ENCODE data around the gene HACD1.

Gene HACD1

DNA sequence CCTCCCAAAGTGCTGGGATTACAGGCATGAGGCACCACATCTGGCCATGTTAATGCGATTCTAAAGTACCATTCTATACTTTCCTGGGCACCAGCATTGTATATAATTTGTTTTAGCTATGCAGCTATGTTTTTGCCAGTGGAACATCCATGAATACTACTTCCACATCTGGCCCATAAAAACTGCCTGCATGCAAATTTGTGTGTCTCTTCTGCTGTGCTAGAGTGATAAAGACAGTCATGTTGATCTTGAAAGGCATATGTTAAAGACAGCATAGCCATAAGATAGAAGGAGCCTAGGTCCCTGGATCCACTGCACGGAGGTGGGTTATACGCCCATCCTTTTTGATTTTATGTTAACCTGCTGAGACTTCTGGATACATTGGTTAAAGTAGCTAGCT, 52.3 kb downstream of the HACD1 start:
- DNase-seq, result no peak

DNA sequence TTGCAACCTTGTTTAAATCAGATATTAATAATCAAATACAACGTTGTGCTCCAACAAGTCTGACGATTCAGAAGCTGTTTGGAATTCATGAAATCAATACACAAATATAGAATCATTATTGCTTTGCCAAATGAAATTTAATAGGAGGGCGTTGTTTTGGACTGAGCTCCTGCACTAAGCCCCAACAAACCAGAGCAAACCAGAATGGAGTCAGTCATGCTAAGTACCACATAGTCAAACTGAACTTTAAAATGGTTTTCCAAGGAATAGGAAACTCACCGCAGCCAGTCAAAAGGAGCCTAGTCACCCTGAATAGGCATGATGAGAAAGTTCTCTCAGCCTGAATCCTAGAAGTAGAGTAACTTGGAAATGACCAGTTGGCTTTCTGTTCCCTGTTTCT, 53.7 kb downstream of the HACD1 start:
- no peak for DNase-seq

DNA sequence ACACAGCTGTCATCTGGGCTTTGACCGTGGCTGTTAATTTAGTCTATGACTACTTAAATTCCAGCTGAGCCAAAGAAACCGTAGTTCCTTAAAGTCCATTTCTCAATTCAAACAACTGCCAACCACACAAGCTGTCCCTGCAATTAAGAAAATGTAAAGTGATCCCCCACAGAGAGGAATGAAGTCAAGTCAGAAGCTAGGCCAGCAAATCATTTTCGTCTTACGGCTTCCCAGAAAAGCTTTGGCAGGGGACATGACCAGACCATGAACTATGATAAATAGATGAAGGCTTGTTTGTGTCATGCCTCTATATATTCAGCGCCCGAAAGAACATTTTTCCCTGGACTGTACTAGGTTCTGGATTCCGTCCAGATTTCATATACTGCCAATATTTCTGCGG, 54.6 kb downstream of the HACD1 start:
- DNase-seq, result no peak

DNA sequence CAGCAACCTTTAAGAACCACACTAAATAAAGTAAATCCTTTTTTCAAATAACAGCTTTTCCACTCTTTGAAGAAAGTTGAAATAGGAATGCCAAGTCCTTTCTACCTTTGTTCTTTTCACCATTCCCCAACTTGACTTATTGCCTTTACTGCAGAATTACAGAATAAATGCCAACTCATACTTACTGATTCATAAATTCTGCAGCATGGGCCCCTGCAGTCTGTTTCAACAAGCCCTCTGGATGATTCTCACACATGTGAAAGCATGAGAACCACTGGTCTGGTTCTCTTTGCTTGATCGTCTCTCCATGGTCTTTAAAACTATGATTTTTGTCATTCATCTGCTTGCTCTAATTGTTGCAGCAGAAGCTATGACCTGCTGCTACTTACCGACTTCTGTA, 56.1 kb downstream of the HACD1 start:
- DNase-seq, result no peak

DNA sequence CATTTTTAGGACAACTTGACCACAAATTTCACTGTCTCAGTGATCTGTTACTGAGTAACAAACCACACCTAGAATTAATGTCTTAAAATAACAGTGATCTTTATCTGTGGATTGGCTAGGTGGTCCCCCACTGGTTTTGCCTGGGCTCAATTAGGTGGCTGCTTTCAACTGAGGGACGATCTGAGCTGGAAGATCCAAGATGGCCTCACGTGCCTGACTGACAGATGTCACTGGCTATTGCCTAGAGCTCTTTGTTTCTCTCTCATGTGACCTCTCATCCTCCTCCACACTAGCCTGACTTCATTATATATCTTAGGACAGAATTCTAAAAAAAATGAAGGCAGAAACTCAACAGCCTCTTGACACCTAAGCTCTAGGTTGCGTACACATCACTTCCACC, 59.7 kb downstream of the HACD1 start:
- no peak for DNase-seq

DNA sequence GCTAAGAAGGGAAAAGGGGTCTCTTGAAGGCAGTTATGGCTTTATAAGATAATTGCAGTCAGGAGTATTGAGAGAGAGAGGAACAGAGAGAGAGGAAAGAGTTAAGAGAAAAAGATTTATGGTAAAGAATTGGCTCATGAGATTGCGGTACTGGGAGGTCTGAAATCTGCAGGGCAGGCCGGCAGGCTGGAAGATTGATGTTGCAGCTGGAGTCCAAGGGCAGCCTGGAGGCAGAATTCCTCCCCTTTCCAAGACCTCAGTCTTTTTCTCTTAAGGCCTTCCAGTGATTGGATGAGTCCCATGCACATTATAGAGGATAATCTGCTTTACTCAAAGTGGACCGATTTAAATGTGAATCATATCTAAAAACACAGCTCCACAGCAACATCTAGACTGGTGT, 68.4 kb downstream of the HACD1 start:
- no peak for DNase-seq

DNA sequence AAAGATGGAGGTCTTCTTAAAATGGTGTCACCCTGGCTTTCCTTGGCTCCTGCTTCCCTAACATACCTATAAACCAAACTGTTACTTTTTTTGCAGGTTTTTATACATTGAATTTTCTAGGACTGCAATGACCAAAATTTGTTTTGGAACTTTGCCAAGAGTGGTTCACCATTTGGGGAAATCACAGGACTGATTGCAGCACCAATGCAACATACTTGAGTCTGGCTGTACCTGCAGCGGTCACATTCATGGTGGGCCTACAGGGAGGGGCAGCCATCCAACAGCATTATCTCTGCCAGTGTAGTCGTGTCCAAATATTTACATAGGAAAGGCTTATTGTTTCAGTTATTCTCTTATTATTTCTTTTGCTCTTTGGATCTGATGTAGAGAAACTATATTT, 69.0 kb downstream of the HACD1 start:
- no peak for DNase-seq

DNA sequence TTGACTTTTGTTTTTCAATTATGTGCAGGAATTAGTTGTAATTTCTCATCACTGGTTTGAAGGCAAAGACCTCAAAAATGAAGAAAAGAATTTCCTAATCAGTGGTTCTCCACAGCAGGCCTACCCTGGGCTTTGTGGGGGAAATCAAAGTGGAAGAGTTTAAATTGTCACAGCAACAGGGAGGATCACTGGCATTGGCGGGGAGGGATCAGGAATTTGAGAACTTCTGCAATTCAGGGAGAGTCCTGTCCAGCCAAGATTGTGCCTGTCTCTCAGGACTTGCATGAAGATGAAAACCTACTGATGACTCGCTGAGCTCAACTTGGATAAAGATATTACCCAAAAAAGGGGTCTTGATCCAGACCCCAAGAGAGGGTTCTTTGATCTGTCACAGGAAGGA, 70.1 kb downstream of the HACD1 start:
- DNase-seq, result no peak

DNA sequence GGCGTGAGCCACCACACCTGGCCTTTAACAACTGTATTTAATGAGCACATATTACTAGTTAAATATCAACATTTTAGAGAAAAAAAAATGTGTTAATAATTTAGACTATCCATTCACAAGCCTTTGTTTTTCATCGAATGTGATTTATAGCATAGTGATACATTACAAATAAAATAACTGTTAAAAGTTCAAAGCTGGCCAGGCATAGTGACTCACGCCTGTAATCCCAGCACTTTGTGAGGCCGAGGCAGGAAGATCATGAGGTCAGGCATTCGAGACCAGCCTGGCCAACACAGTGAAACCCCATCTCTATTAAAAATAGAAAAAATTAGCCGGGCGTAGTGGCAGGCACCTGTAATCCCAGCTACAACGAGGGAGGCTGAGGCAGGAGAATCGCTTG, 72.7 kb downstream of the HACD1 start:
- DNase-seq, result no peak
